IPS-NIHi11 (cell line): ENCODE measurements around the gene MMP2.

ENCODE experiments used
- DNase-seq: peaks from one replicate; pipeline ENCODE4 v3.0.0; 2012; ENCODE audit warnings: mixed read lengths, low spot score

MMP2 gene

DNA sequence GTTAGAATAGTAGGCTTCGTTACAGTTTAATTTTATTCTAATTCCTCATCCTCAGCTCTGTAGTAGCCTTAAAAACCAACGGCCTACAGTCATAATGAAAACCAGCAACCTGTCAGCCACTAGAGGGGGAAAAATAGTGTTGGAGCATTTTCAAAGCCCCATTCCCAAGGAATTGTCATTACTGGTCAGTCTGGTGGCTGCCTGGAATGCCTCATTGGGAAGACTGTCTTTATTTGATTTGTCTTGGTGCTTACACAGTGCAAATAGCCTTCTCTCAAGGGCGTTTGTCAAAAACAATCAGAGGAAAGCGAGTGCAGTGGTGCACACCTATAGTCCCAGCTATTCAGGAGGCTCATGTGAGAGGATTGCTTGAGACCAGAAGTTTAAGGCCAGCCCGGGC, 34.6 kb downstream of the MMP2 start:
- no peak for DNase-seq

DNA sequence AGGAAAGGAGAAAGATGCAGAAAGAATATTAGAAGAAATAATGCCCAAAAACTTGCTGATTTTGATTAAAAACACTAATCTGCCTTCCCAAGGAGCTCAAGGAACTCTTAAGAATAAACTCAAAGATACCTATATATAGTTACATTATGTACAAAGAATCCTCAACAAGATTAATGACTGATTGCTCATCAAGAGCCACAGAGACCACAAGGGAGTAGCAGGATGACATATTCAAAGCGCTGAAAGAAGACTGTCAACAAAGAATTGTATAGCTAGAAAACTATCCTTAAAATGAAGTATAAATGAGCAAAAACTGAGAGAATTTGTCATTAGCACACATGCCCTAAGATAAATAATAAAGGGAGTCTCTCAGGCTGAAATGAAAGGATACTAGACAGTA, 36.1 kb downstream of the MMP2 start:
- no peak for DNase-seq

DNA sequence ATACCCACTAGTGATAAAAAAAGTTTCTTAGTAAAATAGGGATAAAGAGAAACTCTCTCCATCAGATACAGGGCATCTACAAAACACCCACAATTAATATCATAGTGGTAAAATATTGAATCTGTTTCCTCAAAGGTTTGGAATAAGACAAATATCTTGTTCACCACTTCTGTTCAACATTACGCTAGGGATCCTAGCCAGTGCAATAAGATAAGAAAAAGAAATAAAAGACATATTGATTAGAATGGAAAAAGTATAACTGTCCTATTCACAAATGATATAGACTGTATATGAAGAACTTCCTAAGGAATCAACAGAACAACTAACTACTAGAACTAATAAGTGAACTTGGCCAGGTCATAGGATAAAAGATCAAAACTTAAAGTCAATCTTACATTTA, 42.8 kb downstream of the MMP2 start:
- no peak for DNase-seq

DNA sequence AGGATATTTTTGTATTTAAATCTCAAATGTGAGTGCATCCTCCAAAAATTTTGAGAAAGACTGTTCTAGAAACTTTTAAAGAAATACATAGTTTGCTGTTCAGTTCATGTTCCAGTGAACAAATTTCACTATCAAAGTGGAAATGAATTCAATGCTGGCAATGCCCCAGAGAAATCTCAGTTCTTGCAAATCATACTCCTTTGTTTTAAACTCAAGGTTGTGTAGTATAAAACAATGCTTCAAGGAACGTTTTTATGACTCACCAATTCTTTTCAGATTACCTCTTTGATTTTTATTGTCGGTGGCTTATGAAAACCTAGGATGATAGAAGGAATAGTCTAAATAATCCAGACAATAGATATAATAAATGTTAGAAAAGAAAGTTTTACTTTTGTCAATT, 47.4 kb downstream of the MMP2 start:
- no peak for DNase-seq

DNA sequence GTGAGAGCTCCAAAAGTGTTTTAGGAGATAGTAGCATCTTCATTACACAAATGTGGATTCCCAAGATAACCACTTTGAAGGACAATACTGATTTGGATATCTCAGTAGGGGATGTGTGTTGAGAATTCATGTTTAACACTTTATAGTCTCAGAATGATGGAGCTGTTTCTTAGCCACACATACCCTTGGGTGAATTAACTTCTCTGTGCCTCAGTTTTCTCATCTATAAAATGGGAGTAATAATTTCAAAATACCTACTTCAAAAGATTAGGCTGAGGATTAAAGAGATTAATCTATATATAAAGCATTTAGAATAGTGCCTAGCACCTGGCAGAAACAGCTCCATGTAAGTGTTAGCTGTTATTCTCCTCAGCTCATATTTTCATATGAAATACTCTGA, 48.9 kb downstream of the MMP2 start:
- DNase-seq = no peak

DNA sequence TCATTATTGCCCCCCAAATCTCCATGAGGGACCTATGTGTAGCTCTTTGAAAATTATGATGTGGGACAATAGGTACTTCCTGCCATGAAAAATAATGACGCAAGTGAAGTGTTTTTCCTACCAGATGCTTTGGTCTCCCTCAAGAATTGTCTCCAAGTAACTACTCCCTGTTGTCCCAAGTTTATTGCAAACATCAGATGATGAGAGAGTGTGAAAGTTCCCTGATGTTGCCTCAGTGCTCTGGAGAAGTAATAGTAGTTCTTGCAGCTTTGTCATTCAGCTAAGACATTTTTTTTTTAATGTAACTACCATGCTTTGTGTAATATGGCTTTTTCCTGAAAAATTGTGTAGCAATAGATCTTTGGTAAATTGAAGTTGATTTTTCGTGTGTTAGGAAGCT, 50.0 kb downstream of the MMP2 start:
- DNase-seq = no peak

DNA sequence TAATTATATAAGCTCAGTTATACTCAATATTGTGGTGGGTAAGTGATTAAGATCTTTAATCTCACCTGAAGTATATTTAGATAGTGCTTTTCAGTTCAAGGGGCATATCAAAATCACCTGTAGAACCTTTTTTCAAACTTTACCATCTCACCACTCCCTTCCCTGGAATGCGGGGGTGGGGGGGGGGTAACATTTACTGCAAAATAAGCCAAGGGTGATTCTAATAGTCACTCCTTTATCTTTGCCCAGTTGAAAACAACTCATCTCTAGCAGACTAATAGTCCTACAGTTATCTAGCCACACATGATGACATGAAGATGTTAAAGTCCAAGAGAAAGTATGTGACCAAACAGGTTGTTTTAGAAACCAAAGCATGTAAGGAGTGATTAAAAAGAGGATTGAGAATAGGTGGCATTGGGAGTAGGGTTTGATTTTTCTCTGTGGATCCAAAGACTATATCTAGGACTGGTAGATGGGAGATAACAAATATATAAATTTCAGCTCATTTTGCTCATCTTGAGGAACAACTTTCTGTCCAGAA, 51.4 kb downstream of the MMP2 start:
- DNase-seq = no peak

DNA sequence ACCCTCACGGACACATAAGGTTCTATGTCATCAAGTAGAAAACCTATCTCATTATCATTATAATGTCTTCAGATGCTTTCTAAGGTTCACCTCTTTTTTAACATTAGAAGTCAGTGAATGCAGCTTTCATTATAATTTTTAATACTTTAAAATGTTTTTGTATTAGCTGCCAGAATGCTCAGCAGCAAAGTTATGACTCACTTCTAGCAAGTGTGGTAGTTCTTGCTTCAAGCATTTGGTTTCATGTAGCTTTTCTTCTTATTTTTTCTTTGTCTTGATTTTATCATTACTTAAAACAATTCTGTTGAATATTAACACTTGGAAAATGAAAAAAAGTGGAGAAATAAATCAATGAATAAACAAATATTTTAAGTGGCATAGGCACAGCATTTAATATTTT, 53.2 kb downstream of the MMP2 start:
- DNase-seq = no peak

DNA sequence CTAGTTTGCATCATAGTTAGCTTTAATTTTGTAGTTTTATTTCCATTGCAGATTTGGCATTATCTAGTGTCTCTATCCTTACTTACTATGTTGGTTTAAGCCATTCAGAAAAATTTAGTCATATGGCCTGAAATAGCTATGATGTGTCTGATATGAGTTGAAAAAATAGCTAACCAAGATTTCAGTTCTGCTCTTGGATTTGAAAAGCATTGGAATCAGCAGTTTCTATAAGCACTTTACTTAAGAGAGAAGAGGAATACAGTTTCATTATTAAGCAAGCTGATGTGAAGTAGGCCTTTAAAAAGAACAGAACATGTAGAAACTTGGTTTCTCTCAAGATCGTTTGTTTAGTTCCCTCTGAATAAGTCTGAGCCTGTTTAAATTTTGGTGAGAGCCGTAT, 55.8 kb downstream of the MMP2 start:
- no peak for DNase-seq

DNA sequence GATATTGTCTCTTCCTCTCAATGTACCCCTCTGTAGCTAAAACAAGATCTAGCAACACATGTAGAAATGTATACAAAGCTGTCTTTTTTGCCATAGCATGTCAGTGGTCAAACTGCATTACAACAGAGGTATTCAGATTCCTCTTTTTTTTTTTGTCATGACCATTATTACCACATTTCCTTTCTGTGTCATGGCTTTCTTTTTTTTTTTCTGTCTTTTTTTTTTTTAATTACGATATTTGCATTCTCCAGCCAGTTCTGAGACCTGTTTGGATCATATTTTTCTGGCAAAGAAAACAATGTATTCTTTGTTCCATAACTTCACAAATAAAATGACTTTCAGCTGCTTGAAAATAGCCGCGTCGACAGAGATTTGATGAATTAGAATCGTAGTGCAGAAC, 60.1 kb downstream of the MMP2 start:
- DNase-seq = no peak

DNA sequence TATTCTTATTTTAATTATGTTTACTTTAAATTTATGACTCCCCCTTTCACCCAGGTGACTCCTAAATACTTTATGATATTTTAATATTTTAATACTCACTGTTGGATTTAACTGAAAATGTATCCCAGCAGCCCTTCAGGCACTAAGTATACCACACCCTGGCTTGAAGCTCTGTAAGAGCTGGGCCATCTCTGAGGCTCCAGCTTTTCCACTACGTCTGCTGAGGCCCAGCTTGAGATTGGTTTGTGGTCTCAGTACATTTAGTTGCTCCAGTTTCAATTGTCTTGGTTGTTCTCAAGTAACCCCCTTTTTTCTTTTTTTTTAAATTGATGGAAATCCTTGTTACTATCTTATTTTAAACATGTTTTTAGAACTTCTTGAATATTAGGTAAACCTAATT, 60.5 kb downstream of the MMP2 start:
- DNase-seq = no peak

DNA sequence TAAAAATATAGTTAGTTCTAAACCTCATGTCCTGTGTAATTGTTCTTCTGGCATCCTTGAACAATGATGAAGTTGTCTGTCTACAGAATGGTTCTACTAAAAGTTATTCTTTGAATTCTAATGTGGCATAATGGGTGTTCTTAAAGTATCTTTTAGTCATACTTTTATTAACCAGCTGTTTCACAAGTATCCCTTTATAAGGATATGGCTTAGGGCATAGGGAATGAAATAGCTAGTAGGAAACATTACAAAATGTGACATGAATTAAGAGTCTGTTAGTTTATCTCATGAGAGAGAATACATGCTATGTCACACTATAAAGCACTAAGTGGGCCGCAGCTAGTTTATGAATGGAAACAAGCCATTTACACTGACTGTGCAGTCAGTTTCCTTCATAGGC, 61.2 kb downstream of the MMP2 start:
- DNase-seq = no peak

DNA sequence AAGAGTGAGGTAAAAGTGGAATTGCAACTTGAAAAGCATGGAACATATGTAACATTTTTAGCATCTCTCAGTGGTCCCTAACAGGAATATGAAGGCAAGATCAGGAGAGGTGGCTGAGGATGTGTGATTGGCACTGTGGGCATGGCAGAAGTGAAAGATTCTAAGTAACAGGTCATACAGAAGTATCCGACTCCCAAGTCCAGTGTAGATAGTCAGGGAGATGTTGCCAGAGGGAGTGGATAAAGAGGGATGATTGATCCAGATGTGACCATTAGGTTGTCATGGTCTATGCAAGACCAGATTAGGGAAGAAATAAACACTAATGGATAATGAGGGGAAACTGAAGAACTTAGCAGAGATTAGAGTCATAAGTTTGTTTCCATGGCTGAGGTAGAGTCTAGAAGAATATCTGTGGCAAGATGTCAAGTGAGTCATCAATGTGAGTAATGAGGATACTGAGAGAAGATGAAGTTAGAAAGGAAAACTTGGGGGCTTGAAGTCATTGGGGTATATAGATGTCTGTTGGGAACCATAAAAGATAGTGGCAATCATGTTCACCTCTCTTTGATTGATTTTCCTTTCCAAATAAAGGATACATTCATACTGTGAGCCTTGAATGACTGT, 63.6 kb downstream of the MMP2 start:
- DNase-seq = no peak

DNA sequence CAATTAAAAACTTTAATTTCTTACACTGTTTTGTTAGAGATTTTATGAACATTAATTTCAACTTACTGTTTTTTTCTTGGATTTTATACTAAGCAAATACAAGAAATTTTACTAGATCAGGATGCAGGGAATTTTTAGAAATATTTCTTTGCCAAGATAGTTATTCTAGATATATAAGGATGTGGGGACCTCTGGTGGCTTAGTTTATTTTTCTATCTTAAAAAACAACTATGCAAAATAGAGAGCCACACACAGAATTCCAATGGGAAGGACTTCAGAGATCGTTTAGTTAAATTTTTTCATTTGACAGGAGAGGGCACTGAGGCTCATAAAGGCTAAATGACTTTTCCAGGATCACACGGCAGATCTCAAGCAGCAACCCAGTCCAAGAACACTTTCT, 64.5 kb downstream of the MMP2 start:
- no peak for DNase-seq

DNA sequence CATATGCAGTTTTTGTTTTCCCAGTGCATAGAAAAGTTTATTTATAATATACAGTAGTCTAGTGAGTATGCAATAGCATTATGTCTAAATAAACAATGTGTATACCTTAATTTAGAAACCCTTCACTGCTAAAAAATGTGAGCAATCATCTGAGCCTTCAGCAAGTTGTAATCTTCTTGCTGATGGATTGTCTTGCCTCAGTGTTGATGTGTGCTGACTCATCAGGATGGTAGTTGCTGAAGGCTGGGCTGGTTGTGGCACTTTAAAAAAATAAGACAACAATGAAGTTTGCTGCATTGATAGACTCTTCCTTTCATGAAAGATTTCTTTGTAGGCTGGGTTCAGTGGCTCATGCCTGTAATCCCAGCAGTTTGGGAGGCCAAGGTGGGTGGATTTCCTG, 73.6 kb downstream of the MMP2 start:
- DNase-seq = no peak

DNA sequence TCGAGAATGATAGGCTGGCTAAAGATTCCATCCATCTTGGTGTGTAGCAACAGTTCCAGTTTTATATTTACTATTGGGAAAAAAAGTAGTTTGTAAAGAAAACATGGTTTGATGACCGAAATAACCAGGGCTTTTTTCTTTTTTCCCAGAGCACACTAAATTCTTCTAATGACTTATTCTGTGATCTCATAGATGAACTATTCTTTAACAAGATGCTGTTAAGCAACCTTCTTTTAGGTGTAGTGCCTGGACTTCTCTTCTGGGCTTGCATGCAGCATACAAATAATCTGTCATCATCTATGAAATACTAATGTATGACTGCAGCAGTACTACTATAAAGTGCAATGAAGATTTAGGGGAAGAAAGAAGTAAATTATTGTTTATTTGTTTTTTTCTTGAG, 76.4 kb downstream of the MMP2 start:
- no peak for DNase-seq
